Fibroblast of lung (primary cell): ENCODE data around the gene RAB8A. TPM values are rescaled to one million over a fixed set of nuclear protein-coding genes. Genes with fewer than 3 reads are reported as not detected.
"Not testable (repeated sequence)": the region's sequence is repeated elsewhere in the genome, so short reads cannot be mapped to it uniquely, and the experiment has no call there.

Experiments
- DNase-seq, 2 donors: peaks; one replicate each; pipeline versions ENCODE4 v3.0.0 to v3.0.0-alpha.2; 2010; ENCODE audit warnings: low read depth in 2 of 2
- H2AFZ ChIP-seq: 2 replicates; pipeline ENCODE4 v1.5.1; 2012; ENCODE audit warnings: low read length, control low read depth, inconsistent platforms
- H3K27ac ChIP-seq: 2 replicates; pipeline ENCODE4 v1.5.1; 2011; ENCODE audit warnings: low read length, control low read depth; ENCODE audit not compliant: insufficient read depth
- H3K27me3 ChIP-seq: 2 replicates; pipeline ENCODE4 v1.5.1; 2011; ENCODE audit warnings: mild to moderate bottlenecking, low read length; ENCODE audit not compliant: control insufficient read depth, insufficient read depth
- H3K36me3 ChIP-seq: 2 replicates; pipeline ENCODE4 v1.5.1; 2011; ENCODE audit warnings: low read length; ENCODE audit not compliant: control insufficient read depth, insufficient read depth
- H3K4me1 ChIP-seq: 2 replicates; pipeline ENCODE4 v1.5.1; 2011; ENCODE audit warnings: low read length; ENCODE audit not compliant: control insufficient read depth, insufficient read depth; ENCODE audit errors: extremely low read depth
- H3K4me2 ChIP-seq: 2 replicates; pipeline ENCODE4 v1.5.1; 2011; ENCODE audit warnings: low read length, control low read depth; ENCODE audit not compliant: insufficient read depth; ENCODE audit errors: extremely low read depth
- H3K4me3 ChIP-seq, 4 experiments: fragments of 200-600 bp in 1 of 4; sonication (generic) in 1 of 4; replicated peaks in 1 of 4; 2 replicates each; pipeline ENCODE4 v1.5.1; 2011 to 2016; ENCODE audit warnings: low read length in 4 of 4, low read depth in 3 of 4, mild to moderate bottlenecking in 3 of 4, control low read depth in 2 of 4, inconsistent platforms in 1 of 4, mixed read lengths in 1 of 4; ENCODE audit not compliant: insufficient read depth in 1 of 4; ENCODE audit errors: control extremely low read depth in 1 of 4
- H3K79me2 ChIP-seq: 2 replicates; pipeline ENCODE4 v1.5.1; 2012; ENCODE audit warnings: mild to moderate bottlenecking, low read length, inconsistent platforms; ENCODE audit not compliant: control insufficient read depth, insufficient read depth
- H3K9ac ChIP-seq: 2 replicates; pipeline ENCODE4 v1.5.1; 2011; ENCODE audit warnings: mild to moderate bottlenecking, low read length, control low read depth; ENCODE audit not compliant: insufficient read depth
- H3K9me3 ChIP-seq: 2 replicates; pipeline ENCODE4 v1.5.1; 2012; ENCODE audit warnings: low read depth, low read length; ENCODE audit not compliant: control insufficient read depth, insufficient read depth
- H4K20me1 ChIP-seq: 2 replicates; pipeline ENCODE4 v1.5.1; 2011; ENCODE audit warnings: low read length; ENCODE audit not compliant: control insufficient read depth, insufficient read depth; ENCODE audit errors: extremely low read depth
- CTCF ChIP-seq, 2 donors: IDR thresholded peaks in 1 of 2; conservative IDR thresholded peaks in 1 of 2; 1 replicate in 1 of 2; 2 replicates in 1 of 2; pipeline ENCODE4 v1.5.1; 2011 to 2012; ENCODE audit warnings: low read length in 2 of 2, control low read depth in 1 of 2, inconsistent platforms in 1 of 2, low read depth in 1 of 2, mild to moderate bottlenecking in 1 of 2
- EZH2 ChIP-seq: IDR thresholded peaks from 2 replicates; pipeline ENCODE4 v1.5.1; 2012; ENCODE audit warnings: low read length, control low read depth, mild to moderate bottlenecking; ENCODE audit errors: missing control alignments
- polyA plus RNA-seq, 2 donors: library from polyadenylated mRNA; depleted of rRNA in 1 of 2; stranded (reverse) in 1 of 2; unstranded in 1 of 2; fragments of >200 nt; gene quantifications; 2 replicates each; pipeline ENCODE4 v1.2.1, GENCODE V29; 2011 to 2012; ENCODE audit warnings: missing spikeins in 1 of 2
- total RNA-seq: library from RNA; depleted of rRNA; stranded (reverse); fragments of >200 nt; gene quantifications from 2 replicates; pipeline ENCODE4 v1.2.1, GENCODE V29; 2014

RAB8A gene
- total and polyA plus RNA-seq, 2 donors (not counting 1 experiment from before 2014, with no cell fraction given), result 77.6 to 104 TPM

GRCh38 chr19:16084067-16084685 lies 27.5 kb upstream of the RAB8A start:
- H3K4me2 ChIP-seq, result no peak overlapping the region
- DNase-seq, result peak in 1 of 2 donors; percentile 19
- H3K4me1 ChIP-seq, result peaks cover 45% of the 10 kb centered on the region
- H3K36me3 ChIP-seq, result peaks cover 53% of the 10 kb centered on the region
- peaks cover 6% of the 10 kb centered on the region for H4K20me1 ChIP-seq
- H3K9ac ChIP-seq, result no peak overlapping the region
- H2AFZ ChIP-seq, result no peak overlapping the region
- H3K27me3 ChIP-seq, result no peaks in the 10 kb centered on the region
- H3K79me2 ChIP-seq, result peaks cover 97% of the 10 kb centered on the region
- H3K27ac ChIP-seq, result peak overlapping the region; percentile 8
- TF ChIP-seq CTCF (conservative IDR thresholded peaks at IDR 0.05 in 1 of 2, IDR thresholded peaks at IDR 0.05 in 1 of 2; ENCODE audit: low read depth in 1 of 2, low read length in 2 of 2) (no peak), EZH2 (no peak)
- H3K9me3 ChIP-seq, result no peaks in the 10 kb centered on the region
- H3K4me3 ChIP-seq, result no peak overlapping the region

- Histone ChIP-seq H3K4me3 (no peak overlapping the region), H3K79me2 (peaks cover 96% of the 10 kb centered on the region), H3K4me1 (peaks cover 41% of the 10 kb centered on the region), H3K27me3 (no peaks in the 10 kb centered on the region), H2AFZ (no peak overlapping the region), H3K9ac (no peak overlapping the region), H3K36me3 (peaks cover 55% of the 10 kb centered on the region), H3K9me3 (no peaks in the 10 kb centered on the region), H3K4me2 (no peak overlapping the region), H3K27ac (peak overlapping the region; percentile 28), H4K20me1 (peaks cover 4% of the 10 kb centered on the region)
- no peak for TF ChIP-seq EZH2
- TF ChIP-seq CTCF (conservative IDR thresholded peaks at IDR 0.05 in 1 of 2, IDR thresholded peaks at IDR 0.05 in 1 of 2; ENCODE audit: low read depth in 1 of 2, low read length in 2 of 2), result no peak
- DNase-seq, result peak in 1 of 2 donors; percentile 45
Measured at GRCh38 chr19:16085115-16085514, 26.6 kb upstream of the RAB8A start.

- H3K9me3 ChIP-seq, H3K4me2 ChIP-seq, H3K27me3 ChIP-seq, H4K20me1 ChIP-seq, H3K4me3 ChIP-seq, H3K27ac ChIP-seq, H2AFZ ChIP-seq, H3K9ac ChIP-seq, DNase-seq: not testable (repeated sequence)
- H3K36me3 ChIP-seq, result peaks cover 50% of the 10 kb centered on the region
- H3K4me1 ChIP-seq, result peaks cover 33% of the 10 kb centered on the region
- H3K79me2 ChIP-seq, result peaks cover 92% of the 10 kb centered on the region
Measured at GRCh38 chr19:16087404-16087803, 24.3 kb upstream of the RAB8A start.
